Naive thymus-derived CD8-positive, alpha-beta T cell (primary cell): ENCODE measurements around the gene NSFL1C. TPM values are rescaled to one million over a fixed set of nuclear protein-coding genes. Genes with fewer than 3 reads are reported as not detected.

Experiments used
- ATAC-seq, 2 donors: fragments of 150-1000 bp; cut with Tn5 transposase in 1 of 2; sonication (Bioruptor Pico), chemical (Tn5 transposase) in 1 of 2; 1 replicate in 1 of 2; 2 replicates in 1 of 2; pipeline ENCODE4 v1.10.0; 2021; ENCODE audit warnings: mild to moderate bottlenecking in 2 of 2, moderate library complexity in 2 of 2
- POLR2A ChIA-PET: fragments of 350-600 bp; sonication (Branson Sonifier 250); formaldehyde crosslinking; loops from one replicate; lab custom pipeline; 2021; ENCODE audit warnings: antibody characterized with exemption; lab: Charles Lee
- DNase-seq, 10 donors: peaks; one replicate each; pipeline versions ENCODE4 v3.0.0 to v3.0.0-alpha.2; 2020 to 2022
- H3K27ac Mint-ChIP-seq, 10 donors: one replicate each; pipeline ENCODE4 v1.8.0; 2020 to 2022; ENCODE audit warnings: mild to moderate bottlenecking in 10 of 10, mixed read lengths in 10 of 10, moderate library complexity in 4 of 10, inconsistent platforms in 1 of 10
- H3K27me3 Mint-ChIP-seq, 5 donors: one replicate each; pipeline ENCODE4 v1.8.0; 2021 to 2022; ENCODE audit warnings: mixed read lengths in 5 of 5
- H3K36me3 Mint-ChIP-seq, 3 donors: one replicate each; pipeline ENCODE4 v1.8.0; 2020 to 2022; ENCODE audit warnings: mixed read lengths in 3 of 3, mild to moderate bottlenecking in 2 of 3, inconsistent platforms in 1 of 3
- H3K4me1 Mint-ChIP-seq, 4 donors: one replicate each; pipeline ENCODE4 v1.8.0; 2021 to 2022; ENCODE audit warnings: mixed read lengths in 4 of 4
- H3K4me3 Mint-ChIP-seq, 10 donors: one replicate each; pipeline ENCODE4 v1.8.0; 2020 to 2022; ENCODE audit warnings: mild to moderate bottlenecking in 10 of 10, mixed read lengths in 10 of 10, moderate library complexity in 6 of 10, inconsistent platforms in 1 of 10
- H3K9me3 Mint-ChIP-seq, 9 donors: one replicate each; pipeline ENCODE4 v1.8.0; 2020 to 2022; ENCODE audit warnings: mixed read lengths in 9 of 9, mild to moderate bottlenecking in 3 of 9, inconsistent platforms in 1 of 9, moderate library complexity in 1 of 9
- polyA plus RNA-seq, 3 donors: library from polyadenylated mRNA; unstranded; fragments of 300-500 nt; fragmentation: Illumina TruSeq; gene quantifications; one replicate each; pipeline ENCODE4 v1.2.3, GENCODE V29; 2021
- total RNA-seq, 8 experiments: library from RNA in 2 of 8; stranded (reverse) in 2 of 8; gene quantifications; one replicate each; pipeline ENCODE4 v1.2.3 and lab custom pipeline; 2021 to 2026

Gene NSFL1C
- total and polyA plus RNA-seq, 5 experiments from 2014 or later = 68.1 to 82.8 (median 72.6) TPM

DNA sequence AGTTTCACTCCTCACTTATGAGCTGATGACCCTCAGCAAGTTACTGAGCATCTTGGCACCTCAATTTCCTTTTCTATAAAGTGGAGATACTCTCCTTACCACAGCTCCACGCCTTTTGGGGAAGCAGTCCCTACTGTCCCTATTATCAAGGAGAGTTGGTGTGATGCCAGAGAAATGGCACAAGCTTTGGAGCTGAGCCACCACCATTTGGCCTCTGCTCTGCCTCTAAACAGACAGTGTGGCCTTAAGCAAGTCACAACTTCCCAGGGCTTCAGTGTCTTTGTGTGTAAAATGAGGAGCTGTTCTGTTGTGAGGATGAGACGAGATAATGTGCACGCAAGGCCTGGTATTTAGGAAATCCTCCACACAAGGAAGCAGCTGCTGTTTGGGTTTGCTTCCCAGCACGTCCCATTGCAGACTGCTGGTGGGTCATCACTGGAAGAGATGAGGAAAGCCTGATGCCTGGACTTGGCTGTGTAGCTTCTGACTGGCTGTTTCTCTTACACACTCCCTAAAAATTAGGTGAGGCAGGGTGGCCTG lies 18.5 kb downstream of the NSFL1C start:
- Mint-ChIP-seq H3K9me3 (peaks cover 0 to 8% (median 0%) of the 10 kb centered on the region in 9 donors), H3K4me3 (no peak overlapping the region), H3K27ac (no peak overlapping the region), H3K27me3 (no peaks in the 10 kb centered on the region), H3K36me3 (peaks cover 25 to 97% (median 50%) of the 10 kb centered on the region in 3 donors), H3K4me1 (peaks cover 0 to 4% (median 0%) of the 10 kb centered on the region in 4 donors)
- POLR2A ChIA-PET = no interaction called here
- DNase-seq (no peak), ATAC-seq (no peak)

DNA sequence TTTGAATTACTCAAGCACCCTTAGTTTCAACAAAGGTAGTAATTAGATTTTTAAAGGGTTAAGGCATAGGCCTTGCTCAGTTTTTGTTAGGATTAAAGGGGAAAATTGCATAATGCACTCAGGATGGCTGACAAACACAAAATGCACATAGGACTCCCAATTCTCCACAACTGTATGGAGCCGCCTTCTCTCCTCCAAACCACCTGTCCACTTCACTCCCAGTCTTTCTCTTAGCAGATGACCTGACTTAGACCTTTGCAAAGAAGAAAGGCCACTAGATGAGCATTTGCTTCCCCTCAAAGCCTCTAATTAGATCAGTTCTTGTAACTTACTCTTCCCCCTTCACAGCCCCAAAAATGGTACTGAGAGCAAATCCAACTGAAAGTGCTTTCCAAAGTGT lies 20.1 kb downstream of the NSFL1C start:
- ATAC-seq = no peak
- DNase-seq = no peak
- H3K9me3 Mint-ChIP-seq = peaks cover 0 to 6% (median 0%) of the 10 kb centered on the region in 9 donors
- peaks cover 15 to 96% (median 38%) of the 10 kb centered on the region in 3 donors for H3K36me3 Mint-ChIP-seq
- POLR2A ChIA-PET = no interaction called here
- H3K4me3 Mint-ChIP-seq = no peak overlapping the region
- peaks cover 5 to 8% (median 6%) of the 10 kb centered on the region in 4 donors for H3K4me1 Mint-ChIP-seq
- no peaks in the 10 kb centered on the region for H3K27me3 Mint-ChIP-seq
- H3K27ac Mint-ChIP-seq = peak overlapping the region in 2 of 10 donors; percentile 7 to 48

DNA sequence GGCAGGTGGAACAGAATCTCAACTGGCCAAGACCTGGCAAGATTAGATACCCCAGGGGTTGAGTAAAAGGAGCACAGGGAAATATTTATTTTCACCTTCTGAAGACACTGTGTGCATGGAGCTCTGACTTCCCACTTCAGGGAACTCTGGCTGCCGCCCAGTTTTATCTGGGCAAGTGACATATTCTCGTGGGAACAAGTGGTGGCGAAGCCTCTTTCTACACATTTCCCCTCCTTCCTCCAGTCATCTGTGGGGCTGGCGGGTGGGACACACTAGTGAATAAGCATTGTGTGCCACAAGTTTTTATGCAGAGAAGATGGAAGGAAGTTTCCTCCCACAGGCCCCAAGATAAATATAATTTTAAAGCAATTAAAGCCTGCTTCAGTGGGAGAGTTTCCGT lies 23.6 kb downstream of the NSFL1C start:
- no peaks in the 10 kb centered on the region for H3K27me3 Mint-ChIP-seq
- DNase-seq (no peak), ATAC-seq (no peak)
- H3K4me3 Mint-ChIP-seq = no peak overlapping the region
- peaks cover 9 to 66% (median 24%) of the 10 kb centered on the region in 3 donors for H3K36me3 Mint-ChIP-seq
- POLR2A ChIA-PET = no interaction called here
- no peaks in the 10 kb centered on the region for H3K9me3 Mint-ChIP-seq
- peaks cover 12 to 27% (median 19%) of the 10 kb centered on the region in 4 donors for H3K4me1 Mint-ChIP-seq
- peak overlapping the region in 1 of 10 donors; percentile 65 for H3K27ac Mint-ChIP-seq

DNA sequence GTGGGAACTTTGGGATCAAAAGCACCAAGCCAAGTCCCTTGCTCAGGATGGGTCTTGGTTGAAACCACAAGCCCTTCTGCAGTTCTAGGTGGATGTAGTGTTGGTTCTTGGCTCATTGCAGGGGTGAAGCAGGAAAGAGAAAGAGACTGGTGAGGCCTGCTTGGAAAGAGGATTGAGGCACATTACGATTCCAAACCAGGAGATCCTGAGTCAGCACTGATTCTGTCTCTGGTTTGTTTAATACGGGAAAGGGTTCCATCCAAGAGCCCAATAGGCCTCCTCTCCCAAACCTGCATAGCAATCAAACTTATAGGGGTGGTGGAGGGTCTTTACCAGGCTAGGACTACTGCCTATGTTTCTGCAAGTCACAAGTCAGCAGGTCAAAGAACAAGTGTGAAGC lies 24.3 kb downstream of the NSFL1C start:
- Mint-ChIP-seq H3K4me3 (no peak overlapping the region), H3K27me3 (no peaks in the 10 kb centered on the region), H3K36me3 (peaks cover 9 to 58% (median 23%) of the 10 kb centered on the region in 3 donors), H3K27ac (peak overlapping the region in 2 of 10 donors; percentile 41 to 64), H3K9me3 (no peaks in the 10 kb centered on the region), H3K4me1 (peaks cover 13 to 28% (median 20%) of the 10 kb centered on the region in 4 donors)
- POLR2A ChIA-PET = no interaction called here
- ATAC-seq (no peak), DNase-seq (no peak)

DNA sequence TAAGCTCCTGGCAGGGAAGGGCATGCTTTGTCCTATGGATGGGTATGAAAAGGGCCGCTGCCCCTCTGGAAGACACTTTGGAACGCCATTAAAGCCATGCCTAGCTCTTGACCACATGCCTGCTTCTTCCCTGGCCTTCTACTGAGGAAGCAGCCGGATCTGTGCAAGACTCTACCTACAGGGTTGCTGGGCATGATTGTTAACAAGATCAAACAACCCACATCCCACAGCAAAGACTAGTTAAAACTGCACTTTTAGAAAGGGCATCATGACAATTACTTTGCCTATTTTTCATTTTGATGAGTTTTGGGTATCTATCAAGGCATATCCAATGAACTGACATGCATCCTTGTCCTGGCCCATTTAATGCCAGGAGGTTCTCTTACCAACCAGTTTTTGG lies 25.5 kb downstream of the NSFL1C start:
- POLR2A ChIA-PET = interaction anchor here (0.8 kb wide), 1 partner anchor 32 kb away, joined by 3 read pairs; no protein-coding TSS in a partner anchor
- peak; percentile 52 to 80 for ATAC-seq
- H3K4me3 Mint-ChIP-seq = no peak overlapping the region
- H3K4me1 Mint-ChIP-seq = peaks cover 14 to 31% (median 22%) of the 10 kb centered on the region in 4 donors
- no peaks in the 10 kb centered on the region for H3K9me3 Mint-ChIP-seq
- H3K36me3 Mint-ChIP-seq = peaks cover 4 to 46% (median 16%) of the 10 kb centered on the region in 3 donors
- peak overlapping the region in 3 of 10 donors; percentile 7 to 64 (median 25) for H3K27ac Mint-ChIP-seq
- peak in 3 of 10 donors; percentile 22 to 28 (median 26) for DNase-seq
- no peaks in the 10 kb centered on the region for H3K27me3 Mint-ChIP-seq

DNA sequence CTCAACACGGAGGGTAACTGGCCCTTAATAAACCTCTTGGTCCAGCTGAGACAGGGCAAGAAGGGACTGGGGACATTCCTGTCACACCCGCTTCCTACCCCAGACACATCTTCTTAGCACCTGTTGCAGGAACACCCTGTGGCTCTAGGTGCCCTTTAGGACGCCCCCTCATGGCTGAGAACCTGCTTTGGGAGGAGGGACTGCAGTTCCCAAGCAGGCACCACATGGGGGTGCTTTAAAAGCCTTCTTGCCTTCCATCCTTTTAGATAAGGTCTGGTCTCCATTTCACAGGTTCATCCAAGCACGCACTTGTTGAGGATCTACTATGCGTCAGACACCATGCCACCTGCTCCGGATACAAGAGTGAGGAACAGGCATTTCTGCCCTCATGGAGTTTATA lies 26.6 kb downstream of the NSFL1C start:
- POLR2A ChIA-PET = no interaction called here
- Mint-ChIP-seq H3K9me3 (no peaks in the 10 kb centered on the region), H3K27me3 (no peaks in the 10 kb centered on the region), H3K27ac (peak overlapping the region in 2 of 10 donors; percentile 50 to 63), H3K4me1 (peaks cover 17 to 38% (median 28%) of the 10 kb centered on the region in 4 donors), H3K4me3 (no peak overlapping the region), H3K36me3 (peaks cover 4 to 35% (median 8%) of the 10 kb centered on the region in 3 donors)
- ATAC-seq (peak in 1 of 2 donors; percentile 26), DNase-seq (peak in 3 of 10 donors; percentile 5 to 14 (median 7))

DNA sequence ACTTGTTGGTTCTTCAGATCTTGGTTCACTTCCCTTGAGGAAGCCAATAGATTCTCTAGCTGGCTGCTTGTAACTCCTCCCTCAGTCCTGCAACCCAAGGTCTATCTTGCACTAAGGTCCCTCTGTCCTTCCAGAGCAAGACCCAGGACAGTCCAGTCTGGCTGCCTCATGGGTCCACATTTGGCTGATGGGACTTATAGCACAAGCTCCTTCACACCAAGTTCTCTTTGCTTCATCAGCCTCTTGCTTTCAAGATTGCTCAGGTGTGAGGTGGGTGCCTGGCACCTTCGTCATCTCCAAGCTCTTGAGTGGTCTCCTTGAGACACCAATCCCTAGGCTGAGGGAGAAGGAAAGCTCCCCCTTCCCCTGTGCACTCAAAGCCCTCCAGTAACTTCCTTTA lies 28.3 kb downstream of the NSFL1C start:
- Mint-ChIP-seq H3K36me3 (peaks cover 0 to 18% (median 5%) of the 10 kb centered on the region in 3 donors), H3K27me3 (no peaks in the 10 kb centered on the region), H3K4me1 (peaks cover 20 to 46% (median 37%) of the 10 kb centered on the region in 4 donors), H3K27ac (no peak overlapping the region), H3K4me3 (no peak overlapping the region), H3K9me3 (no peaks in the 10 kb centered on the region)
- DNase-seq = no peak
- ATAC-seq = no peak
- POLR2A ChIA-PET = no interaction called here

DNA sequence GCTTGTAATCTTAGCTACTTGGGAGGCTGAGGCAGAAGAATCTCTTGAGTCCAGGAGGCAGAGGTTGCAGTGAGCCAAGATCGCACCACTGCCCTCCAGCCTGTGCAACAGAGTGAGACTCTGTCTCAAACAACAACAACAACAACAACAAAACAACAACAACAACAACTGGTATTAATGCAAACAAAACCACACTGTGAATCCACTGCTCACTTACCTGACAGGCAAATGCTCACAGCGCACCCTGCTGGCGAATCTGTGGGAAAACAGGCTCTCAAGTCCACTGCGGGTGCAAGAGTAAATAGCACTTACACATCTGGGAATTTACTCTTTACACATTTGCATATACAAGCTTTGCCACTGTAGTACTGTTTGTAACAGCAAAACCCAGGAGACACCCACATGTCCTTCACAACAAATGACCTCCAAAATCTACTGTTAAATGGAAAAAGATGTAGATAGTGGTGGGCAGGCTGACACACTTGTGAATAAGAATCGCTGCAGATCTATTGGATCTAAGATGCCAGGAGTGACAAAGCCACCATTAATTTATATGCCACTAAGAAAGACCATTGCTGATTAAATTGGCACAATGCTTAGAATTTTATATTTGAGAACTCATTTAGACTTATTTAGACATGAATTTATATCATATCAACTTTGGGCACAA lies 29.3 kb downstream of the NSFL1C start:
- Mint-ChIP-seq H3K27ac (peak overlapping the region in 5 of 10 donors; percentile 7 to 57 (median 55)), H3K9me3 (peaks cover 0 to 1% (median 0%) of the 10 kb centered on the region in 9 donors), H3K4me1 (peaks cover 22 to 48% (median 40%) of the 10 kb centered on the region in 4 donors), H3K36me3 (peaks cover 0 to 9% (median 0%) of the 10 kb centered on the region in 3 donors), H3K27me3 (no peaks in the 10 kb centered on the region), H3K4me3 (peak overlapping the region in 1 of 10 donors; percentile 5)
- POLR2A ChIA-PET = interaction anchor here (1.6 kb wide), 1 partner anchor 112 kb away, joined by 4 read pairs; no protein-coding TSS in a partner anchor
- DNase-seq = peak; percentile 62 to 87 (median 74)
- peak; percentile 57 to 71 for ATAC-seq

DNA sequence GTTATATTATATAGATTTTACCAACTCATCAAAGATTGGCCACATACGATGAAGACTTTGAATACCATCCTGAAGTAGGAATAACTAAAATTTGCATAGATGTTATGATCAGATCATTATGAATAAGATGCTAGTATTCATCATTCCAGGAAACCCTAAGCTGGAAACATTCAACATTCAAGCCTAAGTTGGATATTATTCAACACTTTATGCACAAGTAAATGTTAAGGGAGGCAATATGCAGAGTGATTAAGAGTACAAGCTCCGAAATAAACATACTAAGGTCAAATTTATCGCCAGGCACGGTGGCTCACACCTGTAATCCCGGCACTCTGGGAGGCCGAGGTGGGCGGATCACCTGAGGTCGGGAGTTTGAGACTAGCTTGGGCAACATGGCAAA lies 30.4 kb downstream of the NSFL1C start:
- peaks cover 17 to 38% (median 32%) of the 10 kb centered on the region in 4 donors for H3K4me1 Mint-ChIP-seq
- DNase-seq (no peak), ATAC-seq (no peak)
- no peak overlapping the region for H3K4me3 Mint-ChIP-seq
- H3K36me3 Mint-ChIP-seq = no peaks in the 10 kb centered on the region
- no peak overlapping the region for H3K27ac Mint-ChIP-seq
- POLR2A ChIA-PET = interaction anchor here (1.1 to 1.6 kb wide), 2 partner anchors 43 to 111 kb away, joined by 3 to 4 read pairs; partner anchors contain the start of gene FKBP1A
- no peaks in the 10 kb centered on the region for H3K27me3 Mint-ChIP-seq
- peaks cover 0 to 1% (median 0%) of the 10 kb centered on the region in 9 donors for H3K9me3 Mint-ChIP-seq

DNA sequence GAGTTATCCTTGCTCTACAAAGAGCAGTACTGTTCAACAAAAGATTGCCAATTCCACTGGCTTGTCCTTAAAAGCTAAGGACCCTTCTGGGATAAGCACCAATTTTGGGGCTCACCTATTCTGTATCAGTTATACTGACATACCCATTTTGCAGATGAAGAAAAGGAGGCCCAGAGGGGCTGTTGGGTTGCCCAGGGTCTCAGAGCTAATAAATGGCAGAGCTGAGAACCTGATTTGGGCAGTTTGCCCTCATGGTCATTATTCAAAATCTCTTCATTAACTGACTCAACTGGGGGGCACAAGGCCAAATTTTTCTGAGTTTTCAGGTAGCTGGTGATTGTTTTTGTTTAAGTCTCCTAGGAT lies 31.3 kb downstream of the NSFL1C start:
- ATAC-seq = no peak

DNA sequence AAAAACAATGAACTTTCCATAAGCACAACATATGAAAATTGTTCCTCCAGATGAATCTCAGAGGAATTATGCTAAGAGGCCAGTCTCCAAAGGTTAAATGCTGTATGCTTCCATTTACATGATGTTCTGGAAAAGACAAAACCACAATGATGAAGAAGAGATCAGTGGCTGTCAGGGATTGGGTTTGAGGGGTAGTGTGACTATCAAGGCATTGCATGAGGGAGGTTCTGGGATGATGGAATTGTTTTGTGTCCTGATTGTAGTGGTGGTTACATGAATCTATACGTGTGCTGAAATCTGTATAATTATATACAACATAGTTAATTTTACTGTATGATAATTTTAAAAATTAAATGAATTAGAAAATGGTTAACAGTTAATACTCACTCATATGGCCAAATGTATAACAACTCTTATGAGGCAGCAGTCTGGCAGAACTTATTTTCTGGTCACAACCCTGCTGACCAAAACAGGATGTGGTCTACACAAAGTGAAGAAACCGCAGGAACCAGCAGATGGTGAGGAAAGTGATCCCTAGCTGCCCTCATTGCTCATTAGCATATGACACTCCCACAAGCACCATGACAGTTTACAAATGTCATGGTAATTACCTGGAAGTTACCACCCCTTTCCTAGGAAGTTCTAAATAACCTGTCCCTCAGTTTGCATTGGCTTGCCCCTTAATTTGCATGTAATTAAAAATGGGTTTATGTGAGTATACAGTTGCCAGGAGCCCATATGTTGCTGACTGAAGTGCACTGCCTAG lies 31.9 kb downstream of the NSFL1C start:
- H3K9me3 Mint-ChIP-seq = peaks cover 0 to 1% (median 0%) of the 10 kb centered on the region in 9 donors
- POLR2A ChIA-PET = interaction anchor here (0.8 kb wide), 1 partner anchor 34 kb away, joined by 5 read pairs; no protein-coding TSS in a partner anchor
- H3K4me1 Mint-ChIP-seq = peaks cover 12 to 33% (median 18%) of the 10 kb centered on the region in 4 donors
- H3K27ac Mint-ChIP-seq = peak overlapping the region in 4 of 10 donors; percentile 19 to 47 (median 38)
- no peaks in the 10 kb centered on the region for H3K27me3 Mint-ChIP-seq
- ATAC-seq = peak; percentile 79 to 89
- H3K36me3 Mint-ChIP-seq = no peaks in the 10 kb centered on the region
- DNase-seq = peak in 9 of 10 donors; percentile 17 to 75 (median 51)
- H3K4me3 Mint-ChIP-seq = peak overlapping the region in 6 of 10 donors; percentile 9 to 56 (median 30)

More for the DNA sequence above, 31.3 kb downstream of the NSFL1C start:
- Mint-ChIP-seq H3K4me3 (peak overlapping the region in 1 of 10 donors; percentile 26), H3K27me3 (no peaks in the 10 kb centered on the region), H3K4me1 (peaks cover 12 to 35% (median 22%) of the 10 kb centered on the region in 4 donors), H3K27ac (peak overlapping the region in 1 of 10 donors; percentile 39), H3K9me3 (peaks cover 0 to 1% (median 0%) of the 10 kb centered on the region in 9 donors), H3K36me3 (no peaks in the 10 kb centered on the region)
- DNase-seq = no peak
- POLR2A ChIA-PET = interaction anchor here (0.8 kb wide), 1 partner anchor 35 kb away, joined by 5 read pairs; no protein-coding TSS in a partner anchor

DNA sequence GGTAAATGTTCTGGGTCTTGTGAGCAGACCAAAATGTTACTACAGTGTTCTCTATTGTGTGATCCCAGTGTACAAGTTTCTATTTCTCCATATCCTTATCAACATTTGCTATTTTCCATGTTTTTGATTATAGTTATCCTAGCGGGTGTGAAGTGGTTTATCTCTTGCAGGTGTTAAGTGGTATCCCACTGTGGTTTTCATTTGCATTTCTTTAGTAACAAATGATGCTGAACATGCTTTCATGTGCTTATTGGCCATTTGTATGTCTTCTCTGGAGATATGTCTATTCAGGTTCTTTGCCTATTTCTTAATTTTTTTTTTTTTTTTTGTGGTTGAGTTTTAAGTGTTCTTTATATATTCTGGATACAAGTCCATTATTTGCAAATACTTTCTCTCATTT lies 35.5 kb downstream of the NSFL1C start:
- Mint-ChIP-seq H3K4me3 (no peak overlapping the region), H3K9me3 (peaks cover 0 to 1% (median 0%) of the 10 kb centered on the region in 9 donors), H3K27me3 (peaks cover 0 to 5% (median 0%) of the 10 kb centered on the region in 5 donors), H3K36me3 (no peaks in the 10 kb centered on the region), H3K4me1 (peaks cover 11 to 27% (median 15%) of the 10 kb centered on the region in 4 donors), H3K27ac (peak overlapping the region in 1 of 10 donors; percentile 3)
- POLR2A ChIA-PET = no interaction called here
- DNase-seq = no peak
- no peak for ATAC-seq
